ENCODE data around the gene EVA1C.

- TF ChIP-seq CTCF (IDR thresholded peaks at IDR 0.05): no peak
- TF ChIP-seq EZH2 (IDR thresholded peaks at IDR 0.05): no peak
- no peak for TF ChIP-seq EZH2phosphoT487 (IDR thresholded peaks at IDR 0.05)
Measured at GRCh38 chr21:32389337-32390015, 23.0 kb upstream of the EVA1C start.

Measured in neural progenitor cell (in vitro differentiated cells).